ENCODE data around the gene UNC119B. TPM values are rescaled to one million over a fixed set of nuclear protein-coding genes. Genes with fewer than 3 reads are reported as not detected.

Gene UNC119B
- 10 to 100 TPM; 19.6 to 38.1 (median 21.8) TPM for total RNA-seq

DNA sequence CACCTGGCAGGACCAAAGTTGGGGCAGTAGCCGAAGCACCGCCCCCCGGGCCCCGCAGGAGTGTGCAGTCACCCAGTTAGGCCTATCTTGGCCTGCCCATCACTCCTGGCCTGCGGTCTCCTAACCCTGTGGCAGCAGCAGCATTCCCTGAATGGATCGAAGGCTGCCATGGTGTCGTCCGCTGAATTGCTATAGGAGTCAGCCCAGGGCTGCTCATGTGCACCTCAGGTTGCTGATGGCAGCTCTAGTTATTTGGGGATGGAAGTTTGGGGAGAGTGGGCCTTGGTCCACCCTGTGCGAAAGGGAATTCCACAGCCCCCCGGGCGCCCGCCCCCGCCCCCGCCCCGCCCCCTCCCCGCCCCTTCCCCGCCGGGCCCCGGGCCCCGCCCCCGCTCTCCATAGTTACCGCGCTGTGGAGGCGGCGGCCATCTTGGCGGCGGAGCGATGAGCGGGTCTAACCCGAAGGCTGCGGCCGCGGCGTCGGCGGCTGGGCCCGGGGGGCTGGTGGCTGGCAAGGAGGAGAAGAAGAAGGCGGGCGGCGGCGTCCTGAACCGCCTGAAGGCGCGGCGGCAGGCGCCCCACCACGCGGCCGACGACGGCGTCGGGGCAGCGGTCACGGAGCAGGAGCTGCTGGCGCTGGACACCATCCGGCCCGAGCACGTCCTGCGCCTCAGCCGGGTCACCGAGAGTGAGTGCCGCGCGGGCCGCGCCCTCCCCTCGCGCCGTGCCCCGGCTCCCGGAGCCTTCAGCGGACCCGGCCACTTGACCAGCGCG lies at the start of gene UNC119B:
Gene UNC119B (plus strand): TSS at position 428 of the 774 bp plus-strand sequence. CDS start 17 bp downstream, at position 445.
- DNase-seq (ENCODE audit: low spot score) (no peak), ATAC-seq (ENCODE audit: low FRiP score) (peak; percentile 71)
- TF ChIP-seq, protein P1, sequence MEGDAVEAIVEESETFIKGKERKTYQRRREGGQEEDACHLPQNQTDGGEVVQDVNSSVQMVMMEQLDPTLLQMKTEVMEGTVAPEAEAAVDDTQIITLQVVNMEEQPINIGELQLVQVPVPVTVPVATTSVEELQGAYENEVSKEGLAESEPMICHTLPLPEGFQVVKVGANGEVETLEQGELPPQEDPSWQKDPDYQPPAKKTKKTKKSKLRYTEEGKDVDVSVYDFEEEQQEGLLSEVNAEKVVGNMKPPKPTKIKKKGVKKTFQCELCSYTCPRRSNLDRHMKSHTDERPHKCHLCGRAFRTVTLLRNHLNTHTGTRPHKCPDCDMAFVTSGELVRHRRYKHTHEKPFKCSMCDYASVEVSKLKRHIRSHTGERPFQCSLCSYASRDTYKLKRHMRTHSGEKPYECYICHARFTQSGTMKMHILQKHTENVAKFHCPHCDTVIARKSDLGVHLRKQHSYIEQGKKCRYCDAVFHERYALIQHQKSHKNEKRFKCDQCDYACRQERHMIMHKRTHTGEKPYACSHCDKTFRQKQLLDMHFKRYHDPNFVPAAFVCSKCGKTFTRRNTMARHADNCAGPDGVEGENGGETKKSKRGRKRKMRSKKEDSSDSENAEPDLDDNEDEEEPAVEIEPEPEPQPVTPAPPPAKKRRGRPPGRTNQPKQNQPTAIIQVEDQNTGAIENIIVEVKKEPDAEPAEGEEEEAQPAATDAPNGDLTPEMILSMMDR (IDR thresholded peaks at IDR 0.05): no peak

DNA sequence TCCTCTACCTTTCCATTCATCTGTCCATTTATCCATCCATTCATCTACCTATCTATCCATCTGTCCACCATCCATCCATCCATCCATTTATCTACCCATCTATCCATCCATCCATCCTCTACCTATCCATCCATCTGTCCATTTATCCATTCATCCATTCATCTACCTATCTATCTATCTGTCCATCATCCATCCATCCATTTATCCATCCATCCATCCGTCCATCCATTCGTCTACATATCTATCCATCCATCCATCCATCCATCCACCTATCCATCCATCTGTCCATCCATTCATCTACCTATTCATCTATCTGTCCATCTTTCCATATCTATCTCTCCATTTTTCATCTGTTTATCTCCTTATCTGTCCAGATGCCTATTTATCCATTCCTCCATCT lies 48.8 kb upstream of the UNC119B start:
- TF ChIP-seq, protein P1 (IDR thresholded peaks at IDR 0.05): no peak
- ATAC-seq (ENCODE audit: low FRiP score) (no peak), DNase-seq (ENCODE audit: low spot score) (no peak)

DNA sequence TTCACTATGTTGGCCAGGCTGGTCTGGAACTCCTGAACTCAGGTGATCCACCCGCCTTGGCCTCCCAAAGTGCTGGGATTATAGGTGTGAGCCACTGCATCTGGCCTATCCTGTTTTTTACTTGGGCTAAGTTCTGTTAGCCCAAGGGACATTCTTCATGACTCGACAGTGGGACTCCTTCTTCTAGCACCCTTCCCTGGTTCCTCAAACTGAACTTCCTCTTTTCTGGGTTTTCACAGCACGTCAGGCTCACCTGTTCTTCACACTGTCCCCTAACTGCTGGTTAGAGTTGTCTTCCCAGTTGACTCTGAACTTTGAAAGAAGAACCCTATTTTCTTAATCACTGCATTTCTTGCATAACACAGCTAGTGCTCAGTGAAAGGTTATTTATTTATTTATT lies 47.4 kb upstream of the UNC119B start:
- DNase-seq (ENCODE audit: low spot score) (no peak), ATAC-seq (ENCODE audit: low FRiP score) (no peak)
- TF ChIP-seq, protein P1 (IDR thresholded peaks at IDR 0.05): no peak

DNA sequence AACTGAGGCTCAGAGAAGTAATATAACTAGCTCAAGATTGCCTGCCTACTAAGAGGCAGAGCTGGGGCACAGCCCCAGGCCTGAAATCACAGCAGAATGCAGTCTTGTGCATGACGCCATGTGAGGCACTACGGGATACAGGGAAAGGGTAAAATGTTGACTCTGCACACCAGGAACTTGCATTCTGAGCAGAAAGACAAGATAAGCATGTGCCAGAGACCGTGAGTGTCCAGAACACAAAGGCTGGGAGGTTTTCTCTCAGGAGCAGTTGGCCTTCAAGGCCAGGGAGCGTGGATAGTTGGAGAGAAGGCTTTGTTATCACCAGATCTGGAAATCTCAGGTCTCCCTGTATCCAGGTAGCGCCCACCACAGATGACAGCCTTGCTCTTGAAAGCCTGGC lies 46.5 kb upstream of the UNC119B start:
- ATAC-seq (ENCODE audit: low FRiP score) (no peak), DNase-seq (ENCODE audit: low spot score) (no peak)
- TF ChIP-seq, protein P1 (IDR thresholded peaks at IDR 0.05): no peak

DNA sequence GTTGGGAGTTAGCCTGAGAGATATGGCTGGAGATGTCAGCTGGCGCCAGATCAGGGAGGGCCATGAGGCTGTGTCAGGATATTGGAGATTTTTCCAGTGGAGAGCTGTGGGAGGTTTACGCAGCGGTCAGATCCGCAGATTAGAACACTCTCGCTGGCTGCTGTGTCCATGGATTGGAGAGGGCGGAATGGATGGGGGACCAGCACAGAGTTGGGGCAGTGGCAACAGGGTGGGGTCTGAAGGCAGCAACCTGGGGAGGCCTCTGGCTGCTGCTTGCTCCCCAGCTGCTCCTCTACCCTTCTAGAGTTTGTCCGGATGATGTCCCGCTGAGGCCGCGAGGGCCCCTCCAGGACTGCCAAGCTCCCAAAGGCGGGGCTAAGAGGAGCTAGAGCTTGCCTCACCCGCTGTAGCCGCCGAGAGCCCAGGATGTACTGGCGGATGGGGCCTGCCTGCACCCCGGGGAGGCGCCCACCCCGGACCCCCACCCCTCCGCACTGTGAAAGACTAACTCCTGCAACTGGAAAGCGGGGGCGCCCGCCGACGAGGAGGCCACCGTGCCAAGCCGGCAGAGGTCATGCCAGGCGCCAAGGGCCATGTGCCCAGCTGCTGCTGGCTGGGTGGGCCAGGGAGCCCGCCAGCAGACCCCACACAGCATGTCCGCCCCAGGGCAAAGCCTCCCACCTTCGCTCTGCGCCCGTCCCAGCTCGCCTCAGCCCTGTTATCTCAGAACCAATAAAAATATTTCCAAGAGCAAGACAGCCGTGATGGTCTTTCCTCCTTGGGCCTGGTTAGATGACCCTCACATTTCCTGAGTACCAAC lies 43.5 kb upstream of the UNC119B start:
- DNase-seq (ENCODE audit: low spot score) (no peak), ATAC-seq (ENCODE audit: low FRiP score) (no peak)
- TF ChIP-seq, protein P1 (IDR thresholded peaks at IDR 0.05): no peak

DNA sequence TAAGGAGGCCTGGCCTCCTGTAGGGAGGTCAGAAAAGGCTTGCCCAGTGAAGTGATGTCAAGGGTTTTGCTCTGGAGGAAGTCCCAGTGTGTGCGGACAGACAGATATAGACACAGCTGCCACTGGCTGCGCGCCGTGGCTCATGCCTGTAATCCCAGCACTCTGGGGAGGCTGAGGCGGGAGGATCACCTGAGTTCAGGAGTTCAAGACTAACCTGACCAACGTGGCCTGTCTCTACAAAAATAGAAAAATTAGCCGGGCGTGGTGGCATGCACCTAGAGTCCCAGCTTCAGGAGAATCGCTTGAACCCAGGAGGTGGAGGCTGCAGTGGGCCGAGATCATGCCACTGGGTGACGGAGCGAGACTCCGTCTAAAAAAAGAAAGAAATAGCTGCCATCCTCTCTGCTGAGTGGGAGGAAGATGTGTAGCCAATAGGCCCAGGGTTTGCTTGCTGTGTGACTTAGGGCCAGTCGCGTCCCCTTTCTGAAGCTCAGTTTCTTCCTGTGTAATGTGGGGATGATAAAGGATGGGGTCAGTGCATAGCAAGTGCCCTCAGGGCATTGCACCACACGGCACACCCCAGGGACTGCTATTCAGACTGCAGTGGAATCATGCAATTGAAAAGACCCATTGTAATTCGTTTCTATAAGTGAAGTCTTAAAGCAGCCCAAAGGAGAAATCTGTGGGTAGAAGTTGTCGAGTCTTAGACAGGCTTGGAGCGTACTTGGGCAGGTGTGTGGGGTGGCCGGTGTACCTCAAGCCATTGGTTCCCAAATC lies 42.0 kb upstream of the UNC119B start:
- ATAC-seq (ENCODE audit: low FRiP score) (no peak), DNase-seq (ENCODE audit: low spot score) (no peak)
- TF ChIP-seq, protein P1 (IDR thresholded peaks at IDR 0.05): no peak
